Adrenal gland (tissue), 12 donors: Measurements from ENCODE around the gene PCNX2. TPM values are rescaled to one million over a fixed set of nuclear protein-coding genes. Genes with fewer than 3 reads are reported as not detected.

Experiments
- DNase-seq, 7 donors: peaks; one replicate each; pipeline ENCODE4 v3.0.0-alpha.2; 2019 to 2020
- H3K27ac ChIP-seq, 5 donors: fragments of 200-600 bp; sonication (generic) in 4 of 5; 1 replicate in 3 of 5; 2 replicates in 2 of 5; pipeline versions ENCODE4 v1.5.1 to v1.8.0; 2016 to 2020; ENCODE audit warnings: mild to moderate bottlenecking in 1 of 5
- H3K27me3 ChIP-seq: fragments of 200-600 bp; 2 replicates; pipeline ENCODE4 v1.8.0; 2021
- H3K36me3 ChIP-seq, 2 donors: fragments of 200-600 bp; replicated peaks in 1 of 2; 1 replicate in 1 of 2; 2 replicates in 1 of 2; pipeline versions ENCODE4 v1.5.1 to v1.8.0; 2018 to 2022
- H3K4me1 ChIP-seq, 2 donors: fragments of 200-600 bp; replicated peaks in 1 of 2; 1 replicate in 1 of 2; 2 replicates in 1 of 2; pipeline versions ENCODE4 v1.5.1 to v1.8.0; 2018 to 2021
- H3K4me3 ChIP-seq, 4 donors: fragments of 200-600 bp; sonication (generic) in 3 of 4; one replicate each; pipeline ENCODE4 v1.5.1; 2016 to 2018
- H3K9me3 ChIP-seq, 3 donors: fragments of 200-600 bp; sonication (generic) in 1 of 3; replicated peaks in 1 of 3; 1 replicate in 2 of 3; 2 replicates in 1 of 3; pipeline versions ENCODE4 v1.5.1 to v1.8.0; 2016 to 2021
- CTCF ChIP-seq, 6 experiments: fragments of 450-650 bp in 4 of 6; fragments of 200-600 bp in 2 of 6; sonication (generic) in 1 of 6; IDR thresholded peaks; 1 replicate in 5 of 6; 2 replicates in 1 of 6; pipeline versions ENCODE4 v1.5.1 to v1.8.0; 2016 to 2021; ENCODE audit warnings: antibody characterized with exemption in 6 of 6, mild to moderate bottlenecking in 2 of 6, moderate library complexity in 1 of 6
- POLR2A ChIP-seq, 2 donors: fragments of 450-650 bp; IDR thresholded peaks; one replicate each; pipeline ENCODE4 v1.6.1; 2017; ENCODE audit warnings: antibody characterized with exemption in 2 of 2, mild to moderate bottlenecking in 2 of 2, moderate library complexity in 1 of 2
- WGBS, 4 donors: extraction: QIAGEN DNeasy Blood & Tissue Kit in 2 of 4; methylation state at CpG; one replicate each; pipeline versions ENCODE4 v1.1.5 to v1.1.7; 2013 to 2017; 5-methylcytosine and 5-hydroxymethylcytosine counted together
- intact Hi-C, 2 donors: fragments of 100-400 bp; cut with DNase I; formaldehyde crosslinking; loops; one replicate each; pipeline versions ENCODE4 v1.14.1 to v1.15.0; 2022 to 2023
- polyA plus RNA-seq, 3 donors: library from polyadenylated mRNA; stranded (reverse); fragments of 200-250 nt in 2 of 3; fragments of 350-450 nt in 1 of 3; fragmentation: Illumina TruSeq in 1 of 3; extraction: RNeasy Lipid Tissue Mini Kit (QIAGEN cat#74804) in 1 of 3; gene quantifications; one replicate each; pipeline ENCODE4 v1.2.3, GENCODE V29; 2013 to 2014
- total RNA-seq, 9 donors: library from RNA; depleted of rRNA in 4 of 9; stranded (reverse); fragments of >200 nt in 4 of 9; fragments of 120-200 nt in 1 of 9; fragmentation: NEBNext Ultra II Directional in 1 of 9; extraction: Animal tissue kit (Norgen Biotek cat#: 25700) in 1 of 9; gene quantifications; one replicate each; pipeline versions ENCODE4 v1.1.0 to v1.2.4, GENCODE V29; 2013 to 2023
- donor health status: healthy with polysubstance abuse.
- donor health status: Bipolar disorder and iron deficiency.
- donor health status: DM: yes; HTN: yes; CAD: no.
- donor health status: DM: no; HTN: no; CAD: no.
- donor health status: DM: no; HTN: no; CAD: no.
- donor health status: DM: yes; HTN: yes; CAD: no.

PCNX2 gene
- total and polyA plus RNA-seq, 12 donors, result 2.2 to 14.5 (median 5.5) TPM

- intact Hi-C loops, result no loop called here
- DNase-seq, result no peak
- Histone ChIP-seq H3K36me3 (no peaks in the 10 kb centered on the region), H3K27ac (no peak overlapping the region), H3K4me3 (no peak overlapping the region), H3K4me1 (peaks cover 0 to 6% of the 10 kb centered on the region in 2 donors), H3K27me3 (no peaks in the 10 kb centered on the region), H3K9me3 (no peaks in the 10 kb centered on the region)
- WGBS, 4 donors, result 86 to 93% (median 88%) methylated on average over 2 of the region's 2 CpGs
- TF ChIP-seq CTCF (IDR thresholded peaks at IDR 0.05) (no peak), POLR2A (IDR thresholded peaks at IDR 0.05) (no peak)
These were observed 38.7 kb downstream of the PCNX2 start for GRCh38 chr1:233256789-233257188.

- TF ChIP-seq CTCF (IDR thresholded peaks at IDR 0.05) (no peak), POLR2A (IDR thresholded peaks at IDR 0.05) (no peak)
- no peaks in the 10 kb centered on the region for H3K27me3 ChIP-seq
- H3K9me3 ChIP-seq, result no peaks in the 10 kb centered on the region
- intact Hi-C loops, result no loop called here
- no peak overlapping the region for H3K27ac ChIP-seq
- no peak for DNase-seq
- peaks cover 0 to 6% of the 10 kb centered on the region in 2 donors for H3K4me1 ChIP-seq
- no peaks in the 10 kb centered on the region for H3K36me3 ChIP-seq
- 93 to 100% (median 96%) methylated on average over 1 of the region's 1 CpG for WGBS, 4 donors
- no peak overlapping the region for H3K4me3 ChIP-seq
These were observed 39.3 kb downstream of the PCNX2 start for GRCh38 chr1:233256191-233256590.

DNA sequence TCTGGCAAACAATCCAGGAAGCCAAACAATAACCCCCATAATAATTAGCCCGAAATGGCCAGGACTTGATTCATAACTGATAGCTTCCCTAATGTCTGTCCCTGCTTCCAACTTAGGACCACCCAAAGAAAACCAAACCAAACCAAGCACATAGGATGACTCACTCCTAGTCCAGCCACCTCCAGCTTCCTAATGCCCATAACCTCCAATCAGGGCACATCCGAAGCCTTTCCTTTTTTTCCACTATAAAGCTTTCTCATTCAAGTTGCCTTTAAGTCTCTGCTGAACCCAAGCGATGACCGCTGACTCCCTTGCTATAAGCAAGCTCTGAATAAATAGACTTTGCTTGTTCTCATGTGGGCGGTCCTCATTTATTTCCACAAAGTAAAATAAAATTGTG lies 40.4 kb downstream of the PCNX2 start:
- peaks cover 0 to 6% of the 10 kb centered on the region in 2 donors for H3K4me1 ChIP-seq
- no peaks in the 10 kb centered on the region for H3K27me3 ChIP-seq
- intact Hi-C loops, result no loop called here
- DNase-seq, result no peak
- H3K27ac ChIP-seq, result no peak overlapping the region
- H3K9me3 ChIP-seq, result no peaks in the 10 kb centered on the region
- 90 to 94% (median 92%) methylated on average over 5 of the region's 5 CpGs for whole genome bisulfite sequencing, 4 donors
- H3K36me3 ChIP-seq, result no peaks in the 10 kb centered on the region
- H3K4me3 ChIP-seq, result no peak overlapping the region
- TF ChIP-seq POLR2A (IDR thresholded peaks at IDR 0.05) (no peak), CTCF (IDR thresholded peaks at IDR 0.05) (no peak)

DNA sequence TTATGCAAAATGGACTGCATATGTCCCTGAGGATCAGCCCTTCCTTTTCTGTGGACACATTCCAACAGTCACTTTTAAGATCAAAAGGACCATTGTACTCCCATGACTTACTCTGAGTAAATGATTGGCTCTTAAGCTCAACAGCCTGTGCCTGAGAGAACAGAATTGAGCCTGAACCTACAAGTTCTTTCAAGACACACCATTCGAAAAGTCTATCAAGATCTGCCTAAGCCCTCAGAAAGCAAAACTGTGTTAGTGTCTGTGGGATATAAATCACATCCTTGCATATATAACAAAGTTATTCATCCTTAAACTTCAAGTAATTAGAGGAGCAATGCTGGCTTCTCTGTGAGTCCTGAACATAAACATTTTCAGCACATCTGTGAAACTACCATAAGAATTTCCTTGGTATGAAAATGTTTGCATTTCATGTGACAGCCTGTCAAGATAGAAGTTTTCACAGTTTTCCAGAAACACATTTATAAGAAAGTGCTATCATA lies 41.6 kb downstream of the PCNX2 start:
- Histone ChIP-seq H3K27ac (no peak overlapping the region), H3K36me3 (no peaks in the 10 kb centered on the region), H3K4me3 (no peak overlapping the region), H3K27me3 (no peaks in the 10 kb centered on the region), H3K9me3 (no peaks in the 10 kb centered on the region), H3K4me1 (peaks cover 0 to 6% of the 10 kb centered on the region in 2 donors)
- TF ChIP-seq CTCF (IDR thresholded peaks at IDR 0.05) (no peak), POLR2A (IDR thresholded peaks at IDR 0.05) (no peak)
- DNase-seq, result no peak
- intact Hi-C loops, result no loop called here
- WGBS, 4 donors, result 58 to 90% (median 85%) methylated on average over 1 of the region's 1 CpG
